ENCODE measurements around the gene INSR. TPM values are rescaled to one million over a fixed set of nuclear protein-coding genes. Genes with fewer than 3 reads are reported as not detected.

The INSR gene
- total and polyA plus RNA-seq, 2 of the 8 experiments (the other 6 are each of a cell fraction or from before 2014, with no cell fraction given): 13.1 to 48.7 TPM

DNA sequence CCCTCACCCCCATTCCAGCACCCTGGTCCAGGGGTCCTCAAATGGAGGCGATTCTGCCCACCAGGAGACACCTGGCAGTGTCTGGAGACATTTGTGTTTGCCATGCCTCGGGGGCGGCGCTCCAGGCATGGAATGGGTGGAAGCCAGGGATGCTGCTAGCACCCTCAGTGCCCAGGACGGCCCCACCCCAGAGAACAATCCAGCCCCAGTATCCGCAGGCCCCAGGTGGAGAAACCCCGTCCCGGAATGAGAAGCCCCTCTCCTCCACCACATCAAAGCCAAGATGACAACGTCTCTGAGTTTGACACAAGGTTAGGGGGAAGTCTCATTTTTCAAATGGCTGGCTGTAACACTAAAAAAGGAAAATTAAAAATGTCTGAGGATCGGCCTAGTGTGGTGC, 68.5 kb downstream of the INSR start:
- H3K4me2 ChIP-seq (ENCODE audit: insufficient read depth in 1 of 2, low read depth in 2 of 2, low read length in 2 of 2): no peak overlapping the region
- no peak overlapping the region for H2BK12ac ChIP-seq (ENCODE audit: low read depth, low read length)
- FAIRE-seq: no peak

More for the DNA sequence above, 68.5 kb downstream of the INSR start:
- Histone ChIP-seq H3K4me3 (ENCODE audit: extremely low read depth in 1 of 4, insufficient read depth in 2 of 4, low read depth in 3 of 4, low read length in 4 of 4) (no peak overlapping the region), H4K5ac (ENCODE audit: insufficient read length, low read depth, low read length) (no peak overlapping the region), H3K14ac (ENCODE audit: insufficient read length) (no peak overlapping the region), H2AK5ac (ENCODE audit: low read depth, low read length) (no peak overlapping the region), H2AFZ (ENCODE audit: low read length) (no peak overlapping the region), H3K4ac (replicated peaks; ENCODE audit: insufficient read length, low read depth, low read length) (no peak overlapping the region), H3K27ac (ENCODE audit: low read depth, low read length) (no peak overlapping the region), H3K23ac (ENCODE audit: insufficient read length) (no peak overlapping the region), H4K20me1 (replicated peaks in 1 of 2; ENCODE audit: control insufficient read depth in 1 of 2, insufficient read depth in 2 of 2, low read length in 2 of 2) (peaks cover 2 to 10% of the 10 kb centered on the region in 2 experiments), H2BK120ac (replicated peaks; ENCODE audit: low read depth, low read length) (no peak overlapping the region), H3K27me3 (replicated peaks in 1 of 4; ENCODE audit: control insufficient read depth in 3 of 4, extremely low read depth in 1 of 4, insufficient read depth in 3 of 4, low read length in 3 of 4) (no peaks in the 10 kb centered on the region), H4K8ac (ENCODE audit: extremely low read depth, insufficient read depth, low read length) (no peak overlapping the region), H3K79me1 (ENCODE audit: low read depth, low read length) (peaks cover 7% of the 10 kb centered on the region), H3K36me3 (ENCODE audit: control insufficient read depth in 2 of 4, insufficient read depth in 4 of 4, low read length in 3 of 4) (no peaks in the 10 kb centered on the region), H2BK15ac (ENCODE audit: low read length) (no peak overlapping the region), H3K79me2 (ENCODE audit: control insufficient read depth in 1 of 2, insufficient read depth in 2 of 2, low read length in 2 of 2) (peaks cover 4 to 42% of the 10 kb centered on the region in 2 experiments; a peak in 3 of 4 replicates), H3K56ac (replicated peaks; ENCODE audit: insufficient read length, low read depth, low read length) (no peak overlapping the region), H3K4me1 (replicated peaks in 1 of 4; ENCODE audit: control insufficient read depth in 3 of 4, insufficient read depth in 4 of 4, low read length in 3 of 4) (peaks cover 0 to 4% (median 1%) of the 10 kb centered on the region in 4 experiments; a peak in 4 of 7 replicates), H3K23me2 (ENCODE audit: low read depth, low read length) (peaks cover 7% of the 10 kb centered on the region; the same call in 1 of the 2 replicates), H3K18ac (ENCODE audit: extremely low read depth, low read length) (no peak overlapping the region), H2BK20ac (ENCODE audit: low read length) (no peak overlapping the region), H3K9me3 (ENCODE audit: insufficient read depth in 2 of 2, low read depth in 1 of 2, low read length in 1 of 2) (no peaks in the 10 kb centered on the region), H2BK5ac (ENCODE audit: low read depth, low read length) (no peak overlapping the region), H4K91ac (replicated peaks; ENCODE audit: insufficient read length, low read length) (no peak overlapping the region), H3K9ac (replicated peaks in 1 of 4; ENCODE audit: extremely low read depth in 1 of 4, low read depth in 3 of 4, low read length in 3 of 4) (no peak overlapping the region)
- no peak for DNase-seq (ENCODE audit: low read depth in 1 of 2, low spot score in 2 of 2)
- WGBS, 2 experiments (ENCODE audit: extremely low coverage in 1 of 2, insufficient coverage in 1 of 2, insufficient read length in 1 of 2, insufficient replicate concordance in 2 of 2, low coverage in 1 of 2, low lambda C conversion rate in 2 of 2, missing lambda C conversion rate in 1 of 2): 91% methylated on average over 10 of the region's 10 CpGs; no CpG with 5 or more reads in 1 of the 2 experiments
- ChIA-PET POLR2A (ENCODE audit: partially characterized antibody) (no interaction called here), CTCF (ENCODE audit: partially characterized antibody) (no interaction called here)
- TF ChIP-seq TBP (IDR thresholded peaks at IDR 0.05; ENCODE audit: low read depth, low read length): no peak
- no peak for TF ChIP-seq BRCA1 (IDR thresholded peaks at IDR 0.05; ENCODE audit: low read depth, low read length)
- TF ChIP-seq CHD2 (IDR thresholded peaks at IDR 0.05; ENCODE audit: low read length): no peak
- TF ChIP-seq TAF1 (IDR thresholded peaks at IDR 0.05; ENCODE audit: low read depth, low read length): no peak
- TF ChIP-seq CEBPB (IDR thresholded peaks at IDR 0.05; ENCODE audit: low read depth, low read length): no peak
- no peak for TF ChIP-seq SP2 (IDR thresholded peaks at IDR 0.05; ENCODE audit: low read length)
- TF ChIP-seq RBBP5 (IDR thresholded peaks at IDR 0.05; ENCODE audit: borderline replicate concordance, low read depth, low read length): no peak
- no peak for TF ChIP-seq CREB1 (IDR thresholded peaks at IDR 0.05)
- no peak for TF ChIP-seq BACH1 (IDR thresholded peaks at IDR 0.05; ENCODE audit: low read length)

Measured in H1 (cell line).